Mucosa of descending colon (tissue), 3 donors: ENCODE results near the gene UGCG. TPM values are rescaled to one million over a fixed set of nuclear protein-coding genes. Genes with fewer than 3 reads are reported as not detected.

Source experiments
- ATAC-seq: fragments of 200-7000 bp; cut with Tn5 transposase; one replicate; pipeline ENCODE4 v1.9.1; 2020; ENCODE audit warnings: mild to moderate bottlenecking, moderate library complexity
- DNase-seq, 3 donors: peaks; one replicate each; pipeline ENCODE4 v3.0.0-alpha.2; 2020
- H3K36me3 ChIP-seq: fragments of 200-600 bp; one replicate; pipeline ENCODE4 v1.8.0; 2021; ENCODE audit warnings: low read depth, mild to moderate bottlenecking
- H3K4me1 ChIP-seq: fragments of 200-600 bp; one replicate; pipeline ENCODE4 v1.8.0; 2021; ENCODE audit warnings: low read depth, mild to moderate bottlenecking
- H3K4me3 ChIP-seq: fragments of 200-600 bp; one replicate; pipeline ENCODE4 v1.8.0; 2021; ENCODE audit warnings: mild to moderate bottlenecking
- H3K9me3 ChIP-seq: fragments of 200-600 bp; one replicate; pipeline ENCODE4 v1.8.0; 2021; ENCODE audit warnings: mild to moderate bottlenecking
- CTCF ChIP-seq: fragments of 200-600 bp; IDR thresholded peaks from one replicate; pipeline ENCODE4 v1.8.0; 2022; ENCODE audit warnings: antibody characterized with exemption, mild to moderate bottlenecking
- intact Hi-C, 2 donors: fragments of 100-400 bp; cut with DNase I in 1 of 2; cut with micrococcal nuclease in 1 of 2; formaldehyde crosslinking; loops; one replicate each; pipeline versions ENCODE4 v1.11.0 to v1.11.1; 2022; cut with DNase I, micrococcal nuclease
- total RNA-seq, 3 donors: library from RNA; stranded (reverse); fragmentation: NEBNext Ultra II Directional in 2 of 3; extraction: Animal tissue kit (Norgen Biotek cat#: 25700) in 2 of 3; gene quantifications; one replicate each; pipeline versions ENCODE4 v1.2.1 to v1.2.4, GENCODE V29; 2021 to 2023
- donor health status: DM: no; HTN: no; CAD: no; lungs with moderate emphysema.
- donor health status: DM: no; HTN: no; CAD: no.
- donor health status: DM: no; HTN: yes; CAD: no.

The UGCG gene
- total RNA-seq, 3 donors from 2014 or later, result 36.5 to 48.2 (median 39.8) TPM

GRCh38 chr9:111909444-111909843, 12.8 kb downstream of the UGCG start:
- TF ChIP-seq CTCF, result no peak
- H3K4me1 ChIP-seq, result peaks cover 21% of the 10 kb centered on the region

GRCh38 chr9:111910428-111910827, 13.8 kb downstream of the UGCG start:
- Histone ChIP-seq H3K4me3 (no peak overlapping the region), H3K36me3 (no peaks in the 10 kb centered on the region), H3K4me1 (peaks cover 28% of the 10 kb centered on the region), H3K9me3 (no peaks in the 10 kb centered on the region)
- ATAC-seq (no peak), DNase-seq (no peak)
- intact Hi-C loops, result no loop called here
- TF ChIP-seq CTCF, result no peak

More at GRCh38 chr9:111909444-111909843, 12.8 kb downstream of the UGCG start:
- Histone ChIP-seq H3K36me3 (no peaks in the 10 kb centered on the region), H3K9me3 (no peaks in the 10 kb centered on the region), H3K4me3 (no peak overlapping the region)
- ATAC-seq (peak; percentile 74), DNase-seq (no peak)
- intact Hi-C loops, result no loop called here

DNA sequence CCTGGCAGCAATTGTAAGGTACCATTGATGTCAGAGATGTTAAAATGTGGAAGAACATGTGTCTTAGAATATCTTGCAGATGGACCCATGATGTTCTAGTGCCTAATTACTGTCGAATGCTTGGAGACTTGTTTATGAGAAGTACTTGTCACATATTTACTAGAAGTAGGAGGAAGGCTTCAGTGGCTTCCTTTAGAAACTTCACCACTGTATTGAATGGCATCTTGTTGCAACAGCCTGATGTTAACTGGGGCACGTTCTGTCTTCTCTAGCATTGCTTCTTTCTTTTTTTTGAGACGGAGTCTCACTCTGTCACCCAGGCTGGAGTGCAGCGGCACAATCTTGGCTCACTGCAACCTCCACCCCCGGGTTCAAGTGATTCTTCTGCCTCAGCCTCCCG, 16.5 kb downstream of the UGCG start:
- peaks cover 27% of the 10 kb centered on the region for H3K4me1 ChIP-seq

GRCh38 chr9:111914749-111915424, 18.3 kb downstream of the UGCG start:
- H3K4me3 ChIP-seq, result no peak overlapping the region
- ATAC-seq (no peak), DNase-seq (no peak)
- no peaks in the 10 kb centered on the region for H3K36me3 ChIP-seq
- intact Hi-C loops, result no loop called here
- no peak for TF ChIP-seq CTCF
- H3K4me1 ChIP-seq, result peaks cover 18% of the 10 kb centered on the region
- no peaks in the 10 kb centered on the region for H3K9me3 ChIP-seq

More for the DNA sequence above, 16.5 kb downstream of the UGCG start:
- intact Hi-C loops, result no loop called here
- no peak overlapping the region for H3K4me3 ChIP-seq
- DNase-seq (no peak), ATAC-seq (no peak)
- TF ChIP-seq CTCF, result no peak
- no peaks in the 10 kb centered on the region for H3K36me3 ChIP-seq
- H3K9me3 ChIP-seq, result no peaks in the 10 kb centered on the region

DNA sequence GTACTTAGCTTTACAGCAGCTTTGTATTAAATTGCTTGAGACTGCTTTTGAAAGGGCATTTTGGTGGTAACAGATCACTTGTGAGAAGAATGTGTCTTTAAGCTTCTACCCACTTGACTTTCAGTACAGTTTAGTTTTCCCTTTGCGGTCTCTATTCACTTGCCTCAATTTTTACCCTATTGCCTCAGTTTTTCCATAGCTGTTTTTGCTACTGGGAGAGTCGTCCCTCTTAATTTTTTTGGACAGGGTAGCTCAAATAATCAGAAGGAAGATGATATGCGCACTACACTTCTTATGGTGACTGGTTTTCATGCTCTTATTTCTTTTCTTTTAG, 18.8 kb downstream of the UGCG start:
- no peaks in the 10 kb centered on the region for H3K36me3 ChIP-seq
- H3K4me3 ChIP-seq, result no peak overlapping the region
- H3K4me1 ChIP-seq, result peaks cover 18% of the 10 kb centered on the region
- DNase-seq (no peak), ATAC-seq (no peak)
- TF ChIP-seq CTCF, result no peak
- intact Hi-C loops, result no loop called here
- H3K9me3 ChIP-seq, result no peaks in the 10 kb centered on the region

- DNase-seq, result no peak
- Histone ChIP-seq H3K4me3 (no peak overlapping the region), H3K9me3 (no peaks in the 10 kb centered on the region), H3K36me3 (no peaks in the 10 kb centered on the region), H3K4me1 (peaks cover 18% of the 10 kb centered on the region)
- intact Hi-C loops, result no loop called here
- no peak for ATAC-seq
- no peak for TF ChIP-seq CTCF
Measured at GRCh38 chr9:111916234-111916645, 19.6 kb downstream of the UGCG start.
